Stimulated activated CD4-positive, alpha-beta T cell treated with anti-CD3 and anti-CD28 coated beads, TNF-alpha, amount 100 ng/mL, for 48 hours (primary cell): ENCODE measurements around the gene ADAMTS17.

Experiments used
- DNase-seq, 3 donors: peaks; one replicate each; pipeline ENCODE4 v3.0.0-alpha.2; 2020; ENCODE audit warnings: low read depth in 3 of 3

The ADAMTS17 gene

GRCh38 chr15:100049936-100050876 is 291.6 kb downstream of the ADAMTS17 start:
- no peak for DNase-seq

- no peak for DNase-seq
Measured at GRCh38 chr15:100049483-100049882, 292.3 kb downstream of the ADAMTS17 start.

GRCh38 chr15:100048736-100049135 is 293.0 kb downstream of the ADAMTS17 start:
- no peak for DNase-seq

GRCh38 chr15:100043692-100044091 is 298.1 kb downstream of the ADAMTS17 start:
- no peak for DNase-seq

GRCh38 chr15:100043068-100043641 is 298.6 kb downstream of the ADAMTS17 start:
- no peak for DNase-seq

GRCh38 chr15:100042558-100042957 is 299.2 kb downstream of the ADAMTS17 start:
- no peak for DNase-seq

GRCh38 chr15:100041127-100041828 is 300.5 kb downstream of the ADAMTS17 start:
- no peak for DNase-seq

- DNase-seq, result no peak
Measured at GRCh38 chr15:100039994-100040393, 301.8 kb downstream of the ADAMTS17 start.

- DNase-seq, result no peak
Measured at GRCh38 chr15:100038736-100039135, 303.0 kb downstream of the ADAMTS17 start.

GRCh38 chr15:100037901-100038300 is 303.9 kb downstream of the ADAMTS17 start:
- DNase-seq, result no peak

GRCh38 chr15:100036015-100036414 is 305.8 kb downstream of the ADAMTS17 start:
- no peak for DNase-seq

GRCh38 chr15:100034191-100034590 is 307.6 kb downstream of the ADAMTS17 start:
- no peak for DNase-seq

GRCh38 chr15:100033140-100033857 is 308.5 kb downstream of the ADAMTS17 start:
- DNase-seq, result no peak

- no peak for DNase-seq
Measured at GRCh38 chr15:100032358-100033085, 309.3 kb downstream of the ADAMTS17 start.

GRCh38 chr15:100031665-100032357 is 310.0 kb downstream of the ADAMTS17 start:
- no peak for DNase-seq

GRCh38 chr15:100030586-100031229 is 311.1 kb downstream of the ADAMTS17 start:
- no peak for DNase-seq

GRCh38 chr15:100029868-100030479 is 311.8 kb downstream of the ADAMTS17 start:
- DNase-seq, result no peak

- DNase-seq, result no peak
Measured at GRCh38 chr15:100029045-100029444, 312.7 kb downstream of the ADAMTS17 start.

- DNase-seq, result no peak
Measured at GRCh38 chr15:100026041-100026440, 315.7 kb downstream of the ADAMTS17 start.

- no peak for DNase-seq
Measured at GRCh38 chr15:100022806-100023205, 319.0 kb downstream of the ADAMTS17 start.
